ENCODE data around the gene ZNF33A.

DNA sequence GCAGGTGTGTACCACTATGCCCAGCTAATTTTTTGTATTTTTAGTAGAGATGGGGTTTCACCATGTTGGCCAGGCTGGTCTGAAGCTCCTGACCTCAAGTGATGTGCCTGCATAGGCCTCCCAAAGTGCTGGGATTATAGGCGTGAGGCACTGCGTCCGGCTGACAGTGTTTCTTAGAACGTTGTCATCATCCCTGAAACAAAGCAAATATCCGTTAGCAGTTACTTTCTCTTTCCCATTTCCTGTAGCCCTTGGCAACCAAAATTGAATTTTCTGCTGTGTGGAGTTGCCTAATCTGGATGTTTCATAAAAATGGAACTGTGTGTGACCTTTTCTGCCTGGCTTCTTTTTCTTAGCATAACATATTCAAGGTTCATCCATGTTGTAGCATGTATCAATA is 22.4 kb downstream of the ZNF33A start:
- no peak for TF ChIP-seq POLR2A (IDR thresholded peaks at IDR 0.05)
- TF ChIP-seq, protein P1, sequence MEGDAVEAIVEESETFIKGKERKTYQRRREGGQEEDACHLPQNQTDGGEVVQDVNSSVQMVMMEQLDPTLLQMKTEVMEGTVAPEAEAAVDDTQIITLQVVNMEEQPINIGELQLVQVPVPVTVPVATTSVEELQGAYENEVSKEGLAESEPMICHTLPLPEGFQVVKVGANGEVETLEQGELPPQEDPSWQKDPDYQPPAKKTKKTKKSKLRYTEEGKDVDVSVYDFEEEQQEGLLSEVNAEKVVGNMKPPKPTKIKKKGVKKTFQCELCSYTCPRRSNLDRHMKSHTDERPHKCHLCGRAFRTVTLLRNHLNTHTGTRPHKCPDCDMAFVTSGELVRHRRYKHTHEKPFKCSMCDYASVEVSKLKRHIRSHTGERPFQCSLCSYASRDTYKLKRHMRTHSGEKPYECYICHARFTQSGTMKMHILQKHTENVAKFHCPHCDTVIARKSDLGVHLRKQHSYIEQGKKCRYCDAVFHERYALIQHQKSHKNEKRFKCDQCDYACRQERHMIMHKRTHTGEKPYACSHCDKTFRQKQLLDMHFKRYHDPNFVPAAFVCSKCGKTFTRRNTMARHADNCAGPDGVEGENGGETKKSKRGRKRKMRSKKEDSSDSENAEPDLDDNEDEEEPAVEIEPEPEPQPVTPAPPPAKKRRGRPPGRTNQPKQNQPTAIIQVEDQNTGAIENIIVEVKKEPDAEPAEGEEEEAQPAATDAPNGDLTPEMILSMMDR (IDR thresholded peaks at IDR 0.05) = no peak
- no peak for TF ChIP-seq EP300 (IDR thresholded peaks at IDR 0.05)
